Sigmoid colon (tissue), 7 donors: ENCODE data around the gene ABHD3. TPM values are rescaled to one million over a fixed set of nuclear protein-coding genes. Genes with fewer than 3 reads are reported as not detected.
"Not testable (repeated sequence)": the region's sequence is repeated elsewhere in the genome, so short reads cannot be mapped to it uniquely, and the experiment has no call there.

ENCODE experiments used
- DNase-seq: peaks from one replicate; pipeline ENCODE4 v3.0.0-alpha.2; 2019
- H3K27ac ChIP-seq, 4 donors: fragments of 200-600 bp; sonication (generic); one replicate each; pipeline ENCODE4 v1.5.1; 2016 to 2019; ENCODE audit warnings: mild to moderate bottlenecking in 1 of 4
- H3K27me3 ChIP-seq, 3 donors: fragments of 200-600 bp; sonication (generic); one replicate each; pipeline ENCODE4 v1.5.1; 2019; ENCODE audit warnings: mild to moderate bottlenecking in 1 of 3
- H3K36me3 ChIP-seq, 4 donors: fragments of 200-600 bp; sonication (generic); one replicate each; pipeline ENCODE4 v1.5.1; 2016 to 2019
- H3K4me1 ChIP-seq, 4 donors: fragments of 200-600 bp; sonication (generic); one replicate each; pipeline ENCODE4 v1.5.1; 2017 to 2019
- H3K4me3 ChIP-seq, 4 donors: fragments of 200-600 bp; sonication (generic); one replicate each; pipeline ENCODE4 v1.5.1; 2017 to 2019; ENCODE audit warnings: mild to moderate bottlenecking in 2 of 4, moderate library complexity in 1 of 4
- H3K9me3 ChIP-seq, 4 donors: fragments of 200-600 bp in 3 of 4; sonication (generic) in 3 of 4; one replicate each; pipeline versions ENCODE4 v1.5.1 to v1.6.1; 2013 to 2019
- EP300 ChIP-seq, 4 donors: sonication (generic); formaldehyde crosslinking; IDR thresholded peaks; one replicate each; pipeline ENCODE4 v1.6.1; 2017; ENCODE audit warnings: antibody characterized with exemption in 4 of 4
- POLR2A ChIP-seq, 2 donors: fragments of 450-650 bp; IDR thresholded peaks; one replicate each; pipeline ENCODE4 v1.6.1; 2016; ENCODE audit warnings: antibody characterized with exemption in 2 of 2, mild to moderate bottlenecking in 2 of 2, moderate library complexity in 2 of 2
- POLR2AphosphoS5 ChIP-seq, 4 donors: sonication (generic); formaldehyde crosslinking; IDR thresholded peaks; one replicate each; pipeline ENCODE4 v1.6.1; 2017; ENCODE audit warnings: antibody characterized with exemption in 4 of 4
- WGBS, 2 donors: extraction: QIAGEN DNeasy Blood & Tissue Kit; methylation state at CpG; one replicate each; pipeline ENCODE4 v1.1.7; 2013; 5-methylcytosine and 5-hydroxymethylcytosine counted together
- intact Hi-C: fragments of 100-400 bp; cut with DNase I; formaldehyde crosslinking; loops from one replicate; pipeline ENCODE4 v1.15.1; 2023
- polyA plus RNA-seq, 3 donors: library from polyadenylated mRNA; stranded (reverse); fragments of 200-250 nt; gene quantifications; one replicate each; pipeline ENCODE4 v1.2.3, GENCODE V29; 2013
- total RNA-seq, 4 donors: library from RNA; depleted of rRNA; stranded (reverse); fragments of >200 nt; gene quantifications; one replicate each; pipeline ENCODE4 v1.1.0, GENCODE V29; 2016
- TF ChIP-seq, protein P1 (sequence below), 4 experiments: fragments of 450-650 bp in 3 of 4; fragments of 200-600 bp in 1 of 4; IDR thresholded peaks; one replicate each; pipeline ENCODE4 v1.5.1; 2016 to 2019; ENCODE audit warnings: antibody characterized with exemption in 4 of 4, mild to moderate bottlenecking in 3 of 4, moderate library complexity in 2 of 4
- donor health status: healthy with polysubstance abuse.
- donor health status: Bipolar disorder and iron deficiency.
- donor health status: healthy.

The ABHD3 gene
- total and polyA plus RNA-seq, 7 donors, result 7.2 to 72.8 (median 11.7) TPM

DNA sequence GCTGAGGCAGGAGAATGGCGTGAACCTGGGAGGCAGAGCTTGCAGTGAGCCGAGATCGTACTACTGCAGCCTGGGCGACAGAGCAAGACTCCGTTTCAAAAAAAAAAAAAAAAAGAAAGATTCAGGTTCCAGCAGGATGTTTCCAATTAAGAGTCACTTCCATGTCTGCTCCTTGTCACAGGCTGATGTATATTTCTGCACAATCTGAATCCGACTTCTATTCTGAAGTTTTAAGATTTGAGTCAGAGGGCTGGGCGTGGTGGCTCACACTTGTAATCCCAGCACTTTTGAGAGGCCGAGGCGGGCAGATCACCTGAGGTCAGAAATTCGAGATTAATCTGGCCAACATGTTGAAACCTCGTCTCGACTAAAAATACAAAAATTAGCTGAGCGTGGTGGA, 67.8 kb downstream of the ABHD3 start:
- WGBS, 2 donors, result 94 to 95% methylated on average over 13 of the region's 13 CpGs
- no peaks in the 10 kb centered on the region for H3K4me1 ChIP-seq
- no peak overlapping the region for H3K4me3 ChIP-seq
- no peaks in the 10 kb centered on the region for H3K9me3 ChIP-seq
- DNase-seq, result no peak
- no peak overlapping the region for H3K27ac ChIP-seq
- intact Hi-C loops, result no loop called here
- H3K36me3 ChIP-seq, result peaks cover 0 to 4% (median 2%) of the 10 kb centered on the region in 4 donors
- no peaks in the 10 kb centered on the region for H3K27me3 ChIP-seq
- TF ChIP-seq, protein P1, sequence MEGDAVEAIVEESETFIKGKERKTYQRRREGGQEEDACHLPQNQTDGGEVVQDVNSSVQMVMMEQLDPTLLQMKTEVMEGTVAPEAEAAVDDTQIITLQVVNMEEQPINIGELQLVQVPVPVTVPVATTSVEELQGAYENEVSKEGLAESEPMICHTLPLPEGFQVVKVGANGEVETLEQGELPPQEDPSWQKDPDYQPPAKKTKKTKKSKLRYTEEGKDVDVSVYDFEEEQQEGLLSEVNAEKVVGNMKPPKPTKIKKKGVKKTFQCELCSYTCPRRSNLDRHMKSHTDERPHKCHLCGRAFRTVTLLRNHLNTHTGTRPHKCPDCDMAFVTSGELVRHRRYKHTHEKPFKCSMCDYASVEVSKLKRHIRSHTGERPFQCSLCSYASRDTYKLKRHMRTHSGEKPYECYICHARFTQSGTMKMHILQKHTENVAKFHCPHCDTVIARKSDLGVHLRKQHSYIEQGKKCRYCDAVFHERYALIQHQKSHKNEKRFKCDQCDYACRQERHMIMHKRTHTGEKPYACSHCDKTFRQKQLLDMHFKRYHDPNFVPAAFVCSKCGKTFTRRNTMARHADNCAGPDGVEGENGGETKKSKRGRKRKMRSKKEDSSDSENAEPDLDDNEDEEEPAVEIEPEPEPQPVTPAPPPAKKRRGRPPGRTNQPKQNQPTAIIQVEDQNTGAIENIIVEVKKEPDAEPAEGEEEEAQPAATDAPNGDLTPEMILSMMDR (IDR thresholded peaks at IDR 0.05), result no peak
- TF ChIP-seq POLR2AphosphoS5 (IDR thresholded peaks at IDR 0.05) (no peak), EP300 (IDR thresholded peaks at IDR 0.05) (no peak), POLR2A (IDR thresholded peaks at IDR 0.05) (no peak)

GRCh38 chr18:21634588-21635199, 69.9 kb downstream of the ABHD3 start:
- peaks cover 0 to 22% (median 4%) of the 10 kb centered on the region in 4 donors for H3K36me3 ChIP-seq
- no peak for DNase-seq
- H3K9me3 ChIP-seq, result no peaks in the 10 kb centered on the region
- H3K27me3 ChIP-seq, result no peaks in the 10 kb centered on the region
- intact Hi-C loops, result no loop called here
- no peaks in the 10 kb centered on the region for H3K4me1 ChIP-seq
- no peak overlapping the region for H3K27ac ChIP-seq
- TF ChIP-seq, protein P1 (IDR thresholded peaks at IDR 0.05), result no peak
- no peak overlapping the region for H3K4me3 ChIP-seq
- WGBS, 2 donors, result 85 to 91% methylated on average over 4 of the region's 4 CpGs

DNA sequence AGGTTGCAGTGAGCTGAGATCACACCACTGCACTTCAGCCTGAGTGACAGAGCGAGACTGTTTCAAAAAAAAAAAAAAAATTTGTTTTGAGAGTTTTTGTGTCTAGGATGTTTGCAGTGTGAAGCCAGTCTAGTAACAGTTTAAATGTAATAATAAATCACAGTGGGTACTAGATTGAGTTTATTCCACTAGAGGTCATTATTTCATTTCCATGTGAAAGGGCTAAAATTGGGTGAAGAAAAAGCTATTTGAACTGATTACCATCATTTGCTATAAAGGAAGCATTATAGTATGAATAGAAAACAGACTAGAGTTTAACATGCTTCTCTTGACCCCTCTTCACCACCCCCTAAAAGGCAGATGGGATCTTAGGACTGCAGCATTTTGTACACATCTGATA, 72.2 kb downstream of the ABHD3 start:
- H3K4me3 ChIP-seq, result no peak overlapping the region
- no peak for DNase-seq
- H3K9me3 ChIP-seq, result no peaks in the 10 kb centered on the region
- intact Hi-C loops, result no loop called here
- H3K27me3 ChIP-seq, result no peaks in the 10 kb centered on the region
- no peaks in the 10 kb centered on the region for H3K4me1 ChIP-seq
- TF ChIP-seq, protein P1 (IDR thresholded peaks at IDR 0.05), result no peak
- TF ChIP-seq EP300 (IDR thresholded peaks at IDR 0.05), result no peak
- TF ChIP-seq POLR2A (IDR thresholded peaks at IDR 0.05), result no peak
- TF ChIP-seq POLR2AphosphoS5 (IDR thresholded peaks at IDR 0.05), result no peak
- peaks cover 0 to 45% (median 11%) of the 10 kb centered on the region in 4 donors for H3K36me3 ChIP-seq
- WGBS, 2 donors, result 93 to 98% methylated on average over 1 of the region's 1 CpG
- H3K27ac ChIP-seq, result no peak overlapping the region

- TF ChIP-seq EP300 (IDR thresholded peaks at IDR 0.05) (no peak), POLR2A (IDR thresholded peaks at IDR 0.05) (no peak), POLR2AphosphoS5 (IDR thresholded peaks at IDR 0.05) (no peak)
- TF ChIP-seq, protein P1 (IDR thresholded peaks at IDR 0.05), result no peak
- H3K36me3 ChIP-seq, result peaks cover 0 to 72% (median 15%) of the 10 kb centered on the region in 4 donors
These were observed 75.3 kb downstream of the ABHD3 start for GRCh38 chr18:21629089-21629832.

GRCh38 chr18:21621640-21622039, 82.9 kb downstream of the ABHD3 start:
- H3K27me3 ChIP-seq, intact Hi-C loops, H3K4me3 ChIP-seq, H3K27ac ChIP-seq, H3K9me3 ChIP-seq, H3K4me1 ChIP-seq, DNase-seq: not testable (repeated sequence)
- peaks cover 0 to 49% (median 13%) of the 10 kb centered on the region in 4 donors for H3K36me3 ChIP-seq
- 91 to 93% methylated on average over 9 of the region's 9 CpGs for WGBS, 2 donors

More at GRCh38 chr18:21629089-21629832, 75.3 kb downstream of the ABHD3 start:
- 70 to 76% methylated on average over 9 of the region's 9 CpGs for WGBS, 2 donors
- H3K27me3 ChIP-seq, result no peaks in the 10 kb centered on the region
- no peak overlapping the region for H3K27ac ChIP-seq
- intact Hi-C loops, result no loop called here
- DNase-seq, result no peak
- H3K9me3 ChIP-seq, result no peaks in the 10 kb centered on the region
- H3K4me1 ChIP-seq, result no peaks in the 10 kb centered on the region
- H3K4me3 ChIP-seq, result no peak overlapping the region
